ENCODE results near the gene GOLGA6L2. TPM values are rescaled to one million over a fixed set of nuclear protein-coding genes. Genes with fewer than 3 reads are reported as not detected.
"Not testable (repeated sequence)": the region's sequence is repeated elsewhere in the genome, so short reads cannot be mapped to it uniquely, and the experiment has no call there.

Gene GOLGA6L2
- not detected in 2 replicates for total RNA-seq (2014; rRNA removed; shearing (Covaris generic))

GRCh38 chr15:23447107-23447500, at the start of gene GOLGA6L2:
GOLGA6L2 (minus strand) TSS chr15:23447243; CDS start chr15:23447181, 62 bp downstream.
- peak; percentile 54 for DNase-seq (ENCODE audit: low read depth)

GRCh38 chr15:23484870-23485269, 37.8 kb upstream of the GOLGA6L2 start:
- no peak for DNase-seq (ENCODE audit: low read depth)

- DNase-seq (ENCODE audit: low read depth) = peak; percentile 7
These were observed 36.8 kb upstream of the GOLGA6L2 start for GRCh38 chr15:23483821-23484299.

GRCh38 chr15:23482764-23483489, 35.9 kb upstream of the GOLGA6L2 start:
- no peak for DNase-seq (ENCODE audit: low read depth)

GRCh38 chr15:23482228-23482627, 35.2 kb upstream of the GOLGA6L2 start:
- no peak for DNase-seq (ENCODE audit: low read depth)

- no peak for DNase-seq (ENCODE audit: low read depth)
These were observed 30.9 kb upstream of the GOLGA6L2 start for GRCh38 chr15:23477920-23478319.

GRCh38 chr15:23472678-23473077, 25.6 kb upstream of the GOLGA6L2 start:
- DNase-seq (ENCODE audit: low read depth) = peak; percentile 11

- DNase-seq (ENCODE audit: low read depth) = no peak
These were observed 25.0 kb upstream of the GOLGA6L2 start for GRCh38 chr15:23472033-23472432.

- DNase-seq (ENCODE audit: low read depth) = peak; percentile 28
These were observed 20.1 kb upstream of the GOLGA6L2 start for GRCh38 chr15:23467110-23467600.

GRCh38 chr15:23457890-23458289, 10.8 kb upstream of the GOLGA6L2 start:
- DNase-seq (ENCODE audit: low read depth) = no peak

- no peak for DNase-seq (ENCODE audit: low read depth)
These were observed 582 bp downstream of the GOLGA6L2 start for GRCh38 chr15:23446215-23447106.

GRCh38 chr15:23444269-23444668, 2.8 kb downstream of the GOLGA6L2 start:
- no peak for DNase-seq (ENCODE audit: low read depth)

GRCh38 chr15:23441204-23441603, 5.8 kb downstream of the GOLGA6L2 start:
- no peak for DNase-seq (ENCODE audit: low read depth)

- DNase-seq (ENCODE audit: low read depth) = no peak
These were observed 6.4 kb downstream of the GOLGA6L2 start for GRCh38 chr15:23440596-23440995.

- DNase-seq (ENCODE audit: low read depth) = no peak
These were observed 7.5 kb downstream of the GOLGA6L2 start for GRCh38 chr15:23439513-23439912.

GRCh38 chr15:23438816-23439466, 8.1 kb downstream of the GOLGA6L2 start:
- no peak for DNase-seq (ENCODE audit: low read depth)

GRCh38 chr15:23437673-23438072, 9.4 kb downstream of the GOLGA6L2 start:
- DNase-seq (ENCODE audit: low read depth) = no peak

- DNase-seq (ENCODE audit: low read depth) = no peak
These were observed 9.9 kb downstream of the GOLGA6L2 start for GRCh38 chr15:23437146-23437545.

GRCh38 chr15:23436421-23436820, 10.6 kb downstream of the GOLGA6L2 start:
- no peak for DNase-seq (ENCODE audit: low read depth)

- not testable (repeated sequence) for DNase-seq (ENCODE audit: low read depth)
These were observed 12.3 kb downstream of the GOLGA6L2 start for GRCh38 chr15:23434699-23435098.

- DNase-seq (ENCODE audit: low read depth) = not testable (repeated sequence)
These were observed 21.7 kb downstream of the GOLGA6L2 start for GRCh38 chr15:23425327-23425726.
